ENCODE results near the gene METTL9.
"Not testable (repeated sequence)": the region's sequence is repeated elsewhere in the genome, so short reads cannot be mapped to it uniquely, and the experiment has no call there.

The METTL9 gene

DNA sequence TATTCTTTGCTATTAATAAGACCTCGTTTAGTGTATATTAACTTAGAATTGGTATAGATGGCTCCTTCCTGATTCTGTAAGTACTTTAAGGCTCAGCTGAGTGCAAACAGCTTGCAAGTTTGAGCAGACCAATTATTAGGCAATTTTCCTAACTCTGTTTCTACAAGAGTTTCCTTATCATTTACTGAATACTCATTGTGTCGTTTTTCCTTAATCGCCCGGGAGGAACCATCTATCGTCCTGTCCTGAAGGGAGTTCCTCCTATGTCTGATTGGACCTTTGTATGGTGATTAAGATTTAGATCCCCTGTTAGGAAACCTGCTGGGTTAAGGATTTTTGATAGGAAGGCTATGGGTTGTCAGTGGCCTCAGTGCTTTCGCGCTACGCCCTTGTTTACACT, 32.0 kb downstream of the METTL9 start:
- not testable (repeated sequence) for DNase-seq (ENCODE audit: low read depth); H3K4me3 ChIP-seq (ENCODE audit: low read length)

DNA sequence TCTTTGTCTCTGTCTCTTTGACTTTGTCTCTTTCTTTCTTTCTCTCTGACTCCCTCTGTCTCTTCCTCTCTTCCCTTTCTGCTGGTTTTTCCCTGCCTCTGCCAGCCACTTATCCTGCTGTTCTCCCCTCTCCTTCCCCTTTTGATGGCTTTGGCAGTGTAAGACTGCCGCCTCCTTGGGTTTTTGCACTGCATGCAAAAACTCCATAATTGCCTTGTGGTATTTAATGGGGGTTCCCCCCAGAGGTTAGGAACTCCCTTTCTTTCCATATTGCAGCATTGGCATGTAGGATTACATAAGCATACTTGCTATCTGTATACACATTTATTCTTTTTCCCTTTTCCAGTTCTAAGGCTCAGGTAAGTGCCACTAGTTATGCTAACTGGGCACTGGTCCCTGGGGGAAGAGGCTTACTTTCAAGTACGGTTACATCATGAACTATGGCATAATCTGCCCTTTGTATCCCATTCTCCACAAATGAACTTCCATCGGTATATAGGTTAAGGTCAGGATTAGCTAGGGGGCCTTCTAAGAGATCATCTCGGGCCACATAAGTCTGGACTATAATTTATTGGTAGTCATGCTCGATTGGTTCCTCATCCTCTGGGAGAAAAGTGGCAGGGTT, 32.7 kb downstream of the METTL9 start:
- DNase-seq (ENCODE audit: low read depth); H3K4me3 ChIP-seq (ENCODE audit: low read length): not testable (repeated sequence)

DNA sequence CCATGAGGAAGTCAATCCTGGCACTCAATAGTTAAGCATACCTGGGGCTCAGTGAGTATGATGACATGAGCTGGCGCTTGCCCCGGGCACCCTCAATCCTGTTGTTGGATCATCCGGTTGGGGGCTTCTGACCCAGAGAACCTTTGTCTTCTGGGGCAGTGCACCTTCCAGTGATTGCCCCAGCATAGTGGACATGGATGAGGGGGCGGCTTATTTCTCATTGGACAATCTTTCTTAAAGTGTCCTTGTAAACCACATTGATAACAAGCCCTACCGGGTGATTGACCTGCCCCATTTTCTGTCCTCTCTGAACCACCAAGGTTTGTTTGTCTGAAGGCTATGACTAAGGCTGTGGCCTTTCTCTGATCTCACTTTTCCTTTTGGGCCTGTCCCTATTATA, 34.8 kb downstream of the METTL9 start:
- no peak overlapping the region for H3K4me3 ChIP-seq (ENCODE audit: low read length)
- DNase-seq (ENCODE audit: low read depth), result no peak
- TF ChIP-seq, protein P1, sequence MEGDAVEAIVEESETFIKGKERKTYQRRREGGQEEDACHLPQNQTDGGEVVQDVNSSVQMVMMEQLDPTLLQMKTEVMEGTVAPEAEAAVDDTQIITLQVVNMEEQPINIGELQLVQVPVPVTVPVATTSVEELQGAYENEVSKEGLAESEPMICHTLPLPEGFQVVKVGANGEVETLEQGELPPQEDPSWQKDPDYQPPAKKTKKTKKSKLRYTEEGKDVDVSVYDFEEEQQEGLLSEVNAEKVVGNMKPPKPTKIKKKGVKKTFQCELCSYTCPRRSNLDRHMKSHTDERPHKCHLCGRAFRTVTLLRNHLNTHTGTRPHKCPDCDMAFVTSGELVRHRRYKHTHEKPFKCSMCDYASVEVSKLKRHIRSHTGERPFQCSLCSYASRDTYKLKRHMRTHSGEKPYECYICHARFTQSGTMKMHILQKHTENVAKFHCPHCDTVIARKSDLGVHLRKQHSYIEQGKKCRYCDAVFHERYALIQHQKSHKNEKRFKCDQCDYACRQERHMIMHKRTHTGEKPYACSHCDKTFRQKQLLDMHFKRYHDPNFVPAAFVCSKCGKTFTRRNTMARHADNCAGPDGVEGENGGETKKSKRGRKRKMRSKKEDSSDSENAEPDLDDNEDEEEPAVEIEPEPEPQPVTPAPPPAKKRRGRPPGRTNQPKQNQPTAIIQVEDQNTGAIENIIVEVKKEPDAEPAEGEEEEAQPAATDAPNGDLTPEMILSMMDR (conservative IDR thresholded peaks at IDR 0.05; ENCODE audit: low read depth, low read length), result no peak

DNA sequence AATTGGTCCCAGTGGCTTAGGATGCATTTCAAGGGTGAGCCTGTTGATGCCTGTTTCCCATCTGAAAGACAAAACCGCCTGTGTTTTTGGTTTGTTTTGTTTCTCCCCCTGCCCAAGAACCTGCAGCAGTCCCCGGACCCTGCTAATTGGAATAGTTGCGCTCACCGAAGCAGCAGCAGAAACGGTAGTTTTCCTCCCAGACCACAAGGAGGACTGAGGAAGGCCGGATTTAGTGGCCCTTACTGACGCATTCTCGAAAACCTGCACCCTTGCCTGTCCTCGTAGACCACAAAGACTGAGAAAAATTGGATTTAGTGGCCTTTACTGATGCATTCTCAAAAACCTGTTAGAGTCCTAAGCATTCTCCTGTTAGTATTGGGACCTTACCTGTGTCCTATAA, 36.3 kb downstream of the METTL9 start:
- not testable (repeated sequence) for DNase-seq (ENCODE audit: low read depth); H3K4me3 ChIP-seq (ENCODE audit: low read length)

DNA sequence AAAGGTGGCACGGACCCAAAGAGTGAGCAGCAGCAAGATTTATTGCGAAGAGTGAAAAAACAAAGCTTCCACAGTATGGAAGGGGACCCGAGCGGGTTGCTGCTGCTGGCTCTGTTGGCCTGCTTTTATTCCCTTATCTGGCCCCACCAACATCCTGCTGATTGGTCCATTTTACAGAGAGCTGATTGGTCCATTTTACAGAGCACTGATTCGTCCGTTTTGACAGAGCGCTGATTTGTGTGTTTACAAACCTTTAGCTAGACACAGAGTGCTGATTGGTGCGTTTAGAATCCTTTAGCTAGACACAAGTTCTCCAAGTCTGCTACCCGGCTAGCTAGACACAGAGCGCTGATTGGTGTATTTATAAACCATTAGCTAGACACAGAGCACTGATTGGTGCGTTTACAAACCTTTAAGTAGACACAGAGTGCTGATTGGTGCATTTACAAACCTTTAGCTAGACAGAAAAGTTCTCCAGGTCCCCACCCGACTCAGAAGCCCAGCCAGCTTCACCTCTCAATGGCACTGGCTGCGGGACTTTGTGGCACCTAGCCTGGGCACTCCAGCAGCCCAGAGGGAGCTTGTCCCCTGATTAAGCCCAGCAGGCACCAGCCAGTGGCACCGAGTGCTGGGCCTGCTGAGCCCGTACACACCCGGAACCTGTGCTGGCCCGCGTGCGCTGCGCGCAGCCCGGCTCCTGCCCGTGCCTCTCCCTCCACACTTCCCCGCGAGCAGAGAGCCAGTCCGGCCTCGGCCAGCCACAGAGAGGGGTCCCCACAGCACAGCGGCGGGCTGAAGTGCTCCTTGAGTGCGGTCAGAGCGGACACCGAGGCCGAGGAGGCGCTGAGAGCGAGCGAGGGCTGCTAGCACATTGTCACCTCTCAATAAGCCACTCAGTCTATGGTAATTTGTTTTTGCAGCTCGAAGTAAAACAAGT, 37.9 kb downstream of the METTL9 start:
- TF ChIP-seq, protein P1 (conservative IDR thresholded peaks at IDR 0.05; ENCODE audit: low read depth, low read length), result no peak
- no peak for DNase-seq (ENCODE audit: low read depth)
- no peak overlapping the region for H3K4me3 ChIP-seq (ENCODE audit: low read length)

DNA sequence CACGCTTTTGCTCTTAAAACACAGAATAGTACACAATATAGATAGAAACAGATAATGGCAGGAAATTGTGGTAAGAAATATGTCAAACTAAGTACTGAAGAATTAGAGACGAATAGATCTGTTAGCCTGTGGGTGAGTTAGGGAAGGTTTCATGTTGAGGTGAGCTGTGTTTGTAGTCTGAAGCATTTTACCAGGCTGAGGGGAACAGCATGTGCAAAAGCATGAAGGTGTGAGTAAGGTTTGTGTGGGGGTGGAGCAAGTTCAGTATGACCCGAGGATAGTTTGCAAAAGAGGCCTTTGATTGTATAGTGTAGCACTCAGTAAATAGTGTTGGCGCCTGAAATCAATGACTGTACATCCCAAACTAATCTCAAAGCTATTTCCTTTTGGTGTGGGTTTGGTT, 39.2 kb downstream of the METTL9 start:
- H3K4me3 ChIP-seq (ENCODE audit: low read length), result no peak overlapping the region
- TF ChIP-seq, protein P1 (conservative IDR thresholded peaks at IDR 0.05; ENCODE audit: low read depth, low read length), result no peak
- DNase-seq (ENCODE audit: low read depth), result no peak

DNA sequence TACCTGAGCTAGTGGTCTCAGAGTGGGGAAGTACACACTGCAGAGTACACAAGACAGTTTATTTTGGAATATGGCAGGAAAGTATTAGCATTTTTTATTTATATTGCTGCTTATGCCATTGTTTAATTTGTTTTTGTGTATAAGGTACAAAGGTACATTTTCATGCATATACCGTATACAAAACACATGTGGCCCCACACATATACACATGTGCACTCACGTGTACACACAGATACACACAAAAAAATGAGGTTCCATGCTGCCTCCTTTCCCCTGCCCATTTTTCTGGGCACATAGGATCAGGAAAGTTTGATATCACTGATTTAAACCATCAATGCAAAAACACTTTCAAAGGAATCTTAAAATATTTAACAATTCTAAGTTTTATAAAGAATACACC, 40.1 kb downstream of the METTL9 start:
- TF ChIP-seq, protein P1 (conservative IDR thresholded peaks at IDR 0.05; ENCODE audit: low read depth, low read length), result no peak
- H3K4me3 ChIP-seq (ENCODE audit: low read length), result no peak overlapping the region
- DNase-seq (ENCODE audit: low read depth), result no peak

DNA sequence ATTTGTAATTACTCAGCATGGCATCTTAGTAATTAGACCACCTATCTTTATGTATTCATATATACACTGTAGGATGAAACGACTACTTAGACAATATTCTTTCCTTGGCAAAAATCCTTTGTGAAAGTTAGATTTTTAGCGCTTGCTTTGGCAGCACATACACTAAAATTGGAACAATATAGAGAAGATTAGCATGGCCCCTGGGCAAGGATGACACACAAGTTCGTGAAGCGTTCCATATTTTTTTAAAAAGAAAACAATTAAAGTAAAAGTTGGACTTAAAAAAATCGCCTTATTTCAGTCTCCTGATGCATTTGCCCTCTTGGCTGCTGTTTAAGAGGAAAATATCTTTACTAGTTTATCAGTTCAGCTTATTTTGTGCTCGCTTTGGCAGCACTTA, 42.5 kb downstream of the METTL9 start:
- no peak overlapping the region for H3K4me3 ChIP-seq (ENCODE audit: low read length)
- no peak for DNase-seq (ENCODE audit: low read depth)
- TF ChIP-seq, protein P1 (conservative IDR thresholded peaks at IDR 0.05; ENCODE audit: low read depth, low read length), result no peak

Measured in retinal pigment epithelial cell (primary cell).